ENCODE data around the gene EGR1. TPM values are rescaled to one million over a fixed set of nuclear protein-coding genes. Genes with fewer than 3 reads are reported as not detected.

The EGR1 gene
- total RNA-seq, 1 experiment from 2014 or later = 173 TPM

DNA sequence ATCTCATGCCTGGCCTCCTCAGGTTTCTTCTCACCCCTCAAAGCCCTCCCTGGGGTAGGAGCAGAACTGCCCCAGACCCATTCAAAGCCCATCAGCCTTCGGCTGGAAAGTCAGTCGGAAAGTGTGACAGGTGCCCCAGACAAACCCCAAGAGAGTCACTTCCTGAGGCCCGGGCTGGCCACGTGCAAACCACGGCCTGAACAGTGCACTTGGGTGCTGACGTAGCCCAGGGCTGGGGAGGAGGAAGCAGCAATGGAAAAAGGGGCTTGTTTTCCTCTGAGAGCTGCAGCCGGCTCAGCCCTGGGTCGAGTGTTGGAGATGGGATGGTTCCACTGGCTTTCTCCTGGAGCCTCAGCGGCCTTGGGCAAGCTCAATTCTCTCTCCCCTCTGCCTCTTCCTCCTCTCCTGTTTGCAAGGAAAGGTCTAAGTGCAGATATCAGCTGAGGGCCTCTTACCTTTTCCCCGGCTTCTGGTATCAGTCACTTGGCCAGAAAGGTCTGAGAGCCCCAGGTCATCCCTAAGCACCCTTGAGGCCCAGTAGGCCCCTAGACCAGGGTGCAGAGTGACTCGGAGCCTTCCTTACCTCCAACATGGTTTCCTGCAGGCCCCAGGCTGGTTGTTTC lies 5.9 kb upstream of the EGR1 start:
- no peak overlapping the region for H3K4me3 ChIP-seq (replicated peaks in 1 of 2; ENCODE audit: low read depth in 1 of 2, low read length in 2 of 2)
- H3K4me1 ChIP-seq (ENCODE audit: control insufficient read depth in 1 of 2, insufficient read depth in 2 of 2, low read length in 2 of 2) = peaks cover 0 to 21% of the 10 kb centered on the region in 2 experiments; a peak in 3 of 4 replicates
- no peak overlapping the region for H3K27ac ChIP-seq (ENCODE audit: low read depth, low read length)
- no peak for DNase-seq (ENCODE audit: low read depth, low spot score)
- no TSS peak for BruUV-seq (replicated peaks)
- no peak overlapping the region for H3K4me2 ChIP-seq (ENCODE audit: low read length)
- no peaks in the 10 kb centered on the region for H3K36me3 ChIP-seq (ENCODE audit: control insufficient read depth in 1 of 2, insufficient read depth in 2 of 2, low read length in 2 of 2)
- no peak overlapping the region for H3K9ac ChIP-seq (ENCODE audit: low read length)
- H3K9me3 ChIP-seq (ENCODE audit: control insufficient read depth in 1 of 2, insufficient read depth in 1 of 2, low read depth in 1 of 2, low read length in 2 of 2) = no peaks in the 10 kb centered on the region
- TF ChIP-seq CEBPB (IDR thresholded peaks at IDR 0.05; ENCODE audit: low read depth) = no peak
- TF ChIP-seq JUND (IDR thresholded peaks at IDR 0.05) = no peak
- no peak for TF ChIP-seq TCF7L2 (IDR thresholded peaks at IDR 0.05; ENCODE audit: borderline replicate concordance, extremely low read depth, insufficient read depth, insufficient read length)
- TF ChIP-seq YY1 (IDR thresholded peaks at IDR 0.05; ENCODE audit: extremely low read depth, insufficient replicate concordance, low read depth, low read length) = no peak
- no peak for TF ChIP-seq ELF1 (IDR thresholded peaks at IDR 0.05; ENCODE audit: borderline replicate concordance, low read depth)
- TF ChIP-seq, protein P1, sequence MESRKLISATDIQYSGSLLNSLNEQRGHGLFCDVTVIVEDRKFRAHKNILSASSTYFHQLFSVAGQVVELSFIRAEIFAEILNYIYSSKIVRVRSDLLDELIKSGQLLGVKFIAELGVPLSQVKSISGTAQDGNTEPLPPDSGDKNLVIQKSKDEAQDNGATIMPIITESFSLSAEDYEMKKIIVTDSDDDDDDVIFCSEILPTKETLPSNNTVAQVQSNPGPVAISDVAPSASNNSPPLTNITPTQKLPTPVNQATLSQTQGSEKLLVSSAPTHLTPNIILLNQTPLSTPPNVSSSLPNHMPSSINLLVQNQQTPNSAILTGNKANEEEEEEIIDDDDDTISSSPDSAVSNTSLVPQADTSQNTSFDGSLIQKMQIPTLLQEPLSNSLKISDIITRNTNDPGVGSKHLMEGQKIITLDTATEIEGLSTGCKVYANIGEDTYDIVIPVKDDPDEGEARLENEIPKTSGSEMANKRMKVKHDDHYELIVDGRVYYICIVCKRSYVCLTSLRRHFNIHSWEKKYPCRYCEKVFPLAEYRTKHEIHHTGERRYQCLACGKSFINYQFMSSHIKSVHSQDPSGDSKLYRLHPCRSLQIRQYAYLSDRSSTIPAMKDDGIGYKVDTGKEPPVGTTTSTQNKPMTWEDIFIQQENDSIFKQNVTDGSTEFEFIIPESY (IDR thresholded peaks at IDR 0.05; ENCODE audit: extremely low read depth, insufficient replicate concordance, low read length) = no peak
- H3K9me2 ChIP-seq (ENCODE audit: insufficient read depth) = no peaks in the 10 kb centered on the region
- POLR2A ChIA-PET = no interaction called here
- no peak for ATAC-seq
- no peaks in the 10 kb centered on the region for H3K79me2 ChIP-seq (ENCODE audit: insufficient read depth, low read length)
- no peak overlapping the region for H2AFZ ChIP-seq (ENCODE audit: low read depth, low read length, poor library complexity, severe bottlenecking)
- no peaks in the 10 kb centered on the region for H4K20me1 ChIP-seq (ENCODE audit: insufficient read depth)
- CTCF ChIA-PET = interaction anchor here (1.3 kb wide), 1 partner anchor 45 kb away, joined by 3 read pairs; no protein-coding TSS in a partner anchor
- RAD21 ChIA-PET (ENCODE audit: low non-redundant PET in 1 of 2, low total read pairs in 2 of 2, uncharacterized antibody in 2 of 2, unreplicated experiment in 2 of 2) = no interaction called here
- intact Hi-C loops (cut with micrococcal nuclease) = loop anchor here (10.0 kb wide), 1 partner anchor 805 kb away; no protein-coding TSS in a partner anchor
- no peaks in the 10 kb centered on the region for H3K27me3 ChIP-seq (ENCODE audit: insufficient read depth, low read length)
